ENCODE measurements around the gene RAD51D.
"Not testable (repeated sequence)": the region's sequence is repeated elsewhere in the genome, so short reads cannot be mapped to it uniquely, and the experiment has no call there.

Gene RAD51D

GRCh38 chr17:35119370-35120165 is at the start of gene RAD51D:
TSS of gene RAD51D (minus strand) at chr17:35119860. CDS start at chr17:35119613, 247 bp downstream.
- peak; percentile 70 for DNase-seq (ENCODE audit: low read depth)

DNA sequence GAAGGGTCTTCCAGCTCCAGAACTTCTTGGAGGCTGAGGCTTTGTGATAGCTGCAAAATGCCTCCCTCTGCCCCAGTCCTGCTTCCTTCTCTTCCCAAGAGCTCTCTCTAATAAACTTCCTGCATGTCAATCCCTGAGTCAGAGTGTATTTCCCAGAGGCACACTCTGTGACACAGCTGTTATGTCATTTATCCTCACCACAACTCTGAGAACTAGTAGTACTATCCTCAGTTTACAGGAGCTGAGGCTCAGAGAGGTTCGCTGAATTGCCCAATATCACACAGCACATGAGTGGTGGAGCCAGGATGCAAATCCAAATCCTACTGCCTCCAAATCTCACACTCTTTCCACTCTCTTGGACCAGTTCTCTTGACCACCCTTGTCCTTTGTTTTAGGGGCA is 48.0 kb upstream of the RAD51D start:
- DNase-seq (ENCODE audit: low read depth) = no peak

GRCh38 chr17:35167046-35167445 is 47.4 kb upstream of the RAD51D start:
- DNase-seq (ENCODE audit: low read depth) = no peak

DNA sequence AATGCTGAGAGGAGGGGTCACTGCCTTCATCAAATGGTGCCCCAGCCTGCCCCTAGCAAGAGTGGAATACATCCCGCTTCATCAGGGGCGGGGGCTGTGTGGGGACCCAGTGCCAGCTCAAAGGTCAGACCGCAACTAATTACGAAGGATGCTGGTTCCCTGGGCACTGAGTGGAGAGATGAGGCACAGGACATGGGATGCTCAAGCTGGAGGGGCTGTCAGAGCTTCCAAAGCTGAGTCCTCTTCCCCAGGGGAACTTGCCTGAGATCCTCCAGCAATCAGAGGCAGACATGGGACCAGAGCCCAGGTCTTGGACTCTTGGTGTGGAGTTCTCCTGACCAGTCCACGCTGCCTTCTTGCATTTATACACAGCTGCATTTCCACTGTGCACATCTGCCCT is 46.9 kb upstream of the RAD51D start:
- no peak for DNase-seq (ENCODE audit: low read depth)

- no peak for DNase-seq (ENCODE audit: low read depth)
Observed at GRCh38 chr17:35164716-35165115, 45.1 kb upstream of the RAD51D start.

GRCh38 chr17:35163886-35164285 is 44.2 kb upstream of the RAD51D start:
- DNase-seq (ENCODE audit: low read depth) = no peak

DNA sequence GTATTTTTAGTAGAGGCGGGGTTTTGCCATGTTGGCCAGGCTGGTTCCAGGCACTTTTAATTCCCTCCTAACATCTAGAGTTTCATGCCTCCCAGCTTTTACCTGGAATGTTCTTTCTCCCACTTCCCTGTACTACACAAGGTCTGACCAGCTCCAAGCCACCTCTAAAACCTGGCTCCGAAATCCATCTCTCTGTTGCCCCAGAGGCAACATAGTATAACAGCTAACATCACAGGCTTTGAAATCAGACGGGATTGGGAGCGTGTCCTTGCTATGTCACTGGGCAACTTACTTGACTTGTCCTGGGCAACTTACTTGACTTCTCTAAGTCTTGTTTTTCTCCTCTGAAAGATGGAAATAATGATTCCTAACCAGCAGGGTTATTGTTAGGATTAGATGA is 43.1 kb upstream of the RAD51D start:
- no peak for DNase-seq (ENCODE audit: low read depth)

- DNase-seq (ENCODE audit: low read depth) = no peak
Observed at GRCh38 chr17:35161281-35161761, 41.7 kb upstream of the RAD51D start.

- DNase-seq (ENCODE audit: low read depth) = no peak
Observed at GRCh38 chr17:35160354-35161201, 40.9 kb upstream of the RAD51D start.

GRCh38 chr17:35159940-35160339 is 40.3 kb upstream of the RAD51D start:
- DNase-seq (ENCODE audit: low read depth) = no peak

- DNase-seq (ENCODE audit: low read depth) = no peak
Observed at GRCh38 chr17:35155246-35155645, 35.6 kb upstream of the RAD51D start.

GRCh38 chr17:35154196-35155165 is 34.8 kb upstream of the RAD51D start:
- no peak for DNase-seq (ENCODE audit: low read depth)

DNA sequence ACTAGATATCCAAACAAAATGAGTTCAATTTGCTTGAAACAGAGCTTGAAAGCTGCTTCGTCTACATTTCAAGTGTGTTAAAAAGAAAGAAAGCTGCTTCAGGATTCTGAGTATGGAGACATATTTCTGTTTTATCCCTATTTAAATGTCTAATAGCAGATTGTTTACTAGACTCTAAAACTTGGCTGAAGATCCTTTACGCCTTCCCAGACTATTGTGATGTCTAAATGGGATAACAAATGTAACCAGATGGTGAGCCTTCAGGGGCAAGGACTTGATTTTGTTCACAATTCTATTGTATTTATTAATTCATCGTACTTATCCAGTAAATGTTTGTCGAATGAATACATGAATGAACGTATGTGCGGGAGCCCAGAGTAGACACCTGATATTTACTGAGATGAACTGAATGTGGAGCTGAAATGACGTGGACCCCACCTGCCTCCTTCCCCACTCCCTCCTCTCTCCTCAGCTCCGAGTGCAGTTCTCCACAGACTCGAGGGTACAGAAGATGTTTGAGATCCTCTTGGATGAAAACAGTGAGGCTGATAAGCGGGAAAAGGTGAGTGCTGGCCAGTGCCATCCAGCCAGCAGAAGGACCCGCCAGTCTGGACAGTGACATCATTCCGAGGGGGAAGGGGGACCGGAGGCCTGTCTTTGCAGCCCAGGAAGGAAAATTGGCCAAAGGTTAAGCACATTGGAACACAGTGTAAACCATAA is 32.9 kb upstream of the RAD51D start:
- DNase-seq (ENCODE audit: low read depth) = no peak

DNA sequence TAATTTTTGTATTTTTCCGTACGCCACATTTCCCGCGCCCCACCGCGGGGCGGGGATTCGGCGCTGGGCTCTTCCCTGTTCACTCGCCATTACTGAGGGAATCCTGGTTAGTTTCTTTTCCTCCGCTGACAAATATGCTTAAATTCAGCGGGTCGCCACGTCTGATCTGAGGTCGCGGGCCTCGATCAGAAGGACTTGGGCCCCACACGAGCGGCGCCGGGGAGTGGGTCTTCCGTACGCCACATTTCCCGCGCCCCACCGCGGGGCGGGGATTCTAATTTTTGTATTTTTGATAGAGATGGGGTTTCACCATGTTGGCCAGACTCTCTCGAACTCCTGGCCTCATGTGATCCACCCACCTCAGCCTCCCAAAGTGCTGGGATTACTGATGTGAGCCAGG is 31.4 kb upstream of the RAD51D start:
- not testable (repeated sequence) for DNase-seq (ENCODE audit: low read depth)

- no peak for DNase-seq (ENCODE audit: low read depth)
Observed at GRCh38 chr17:35149941-35150340, 30.3 kb upstream of the RAD51D start.

- DNase-seq (ENCODE audit: low read depth) = no peak
Observed at GRCh38 chr17:35148144-35148543, 28.5 kb upstream of the RAD51D start.

GRCh38 chr17:35147375-35147905 is 27.8 kb upstream of the RAD51D start, which contains the start of gene UNC45B:
TSS of gene UNC45B (plus strand) at chr17:35147817. CDS start at chr17:35148264, 447 bp downstream.
- DNase-seq (ENCODE audit: low read depth) = no peak

- no peak for DNase-seq (ENCODE audit: low read depth)
Observed at GRCh38 chr17:35146214-35146833, 26.7 kb upstream of the RAD51D start.

DNA sequence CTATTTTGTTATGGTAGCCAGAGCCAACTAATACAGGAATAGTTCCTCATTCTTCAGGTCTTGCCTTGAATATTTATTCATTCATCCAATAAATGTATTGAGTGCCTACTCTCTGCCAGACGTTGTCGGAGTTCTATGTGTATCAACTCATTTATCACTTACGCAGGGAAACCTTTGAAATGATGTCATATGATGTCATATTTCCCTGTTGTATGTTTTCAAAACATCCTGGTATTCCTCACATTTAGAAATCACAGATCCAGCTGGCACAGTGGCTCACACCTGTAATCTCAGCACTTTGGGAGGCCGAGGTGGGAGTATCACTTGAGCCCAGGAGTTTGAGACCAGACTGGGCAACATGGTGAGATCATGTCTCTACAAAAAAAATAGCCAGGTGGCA is 25.2 kb upstream of the RAD51D start:
- no peak for DNase-seq (ENCODE audit: low read depth)

GRCh38 chr17:35142467-35142796 is 22.8 kb upstream of the RAD51D start:
- DNase-seq (ENCODE audit: low read depth) = no peak
